CD4-positive, CD25-positive, alpha-beta regulatory T cell (primary cell): ENCODE results near the gene CHRD. TPM values are rescaled to one million over a fixed set of nuclear protein-coding genes. Genes with fewer than 3 reads are reported as not detected.

Experiments used
- ATAC-seq, 2 donors: fragments of 150-1000 bp; cut with Tn5 transposase; one replicate each; pipeline ENCODE4 v1.10.0; 2021; ENCODE audit warnings: low read depth in 2 of 2, moderate number of reproducible peaks in 2 of 2, moderate library complexity in 1 of 2
- DNase-seq, 3 donors: peaks; one replicate each; pipeline versions ENCODE4 v3.0.0 to v3.0.0-alpha.2; 2012 to 2022; ENCODE audit warnings: mixed read lengths in 1 of 3
- H3K27ac ChIP-seq: one replicate; pipeline ENCODE4 v1.7.0; 2013; ENCODE audit warnings: mild to moderate bottlenecking, low read length; ENCODE audit not compliant: insufficient read depth, poor library complexity, severe bottlenecking
- H3K27me3 ChIP-seq: one replicate; pipeline ENCODE4 v1.7.0; 2013; ENCODE audit warnings: low read length; ENCODE audit not compliant: control insufficient read depth, insufficient read depth
- H3K36me3 ChIP-seq: one replicate; pipeline ENCODE4 v1.7.0; 2013; ENCODE audit warnings: mild to moderate bottlenecking, low read length, moderate library complexity; ENCODE audit not compliant: control insufficient read depth, insufficient read depth
- H3K4me1 ChIP-seq: 2 replicates; pipeline ENCODE4 v1.7.0; 2013; ENCODE audit warnings: mild to moderate bottlenecking, low read length; ENCODE audit not compliant: insufficient read depth, control insufficient read depth, poor library complexity, severe bottlenecking
- H3K4me3 ChIP-seq: one replicate; pipeline ENCODE4 v1.7.0; 2013; ENCODE audit warnings: low read depth, mild to moderate bottlenecking, low read length, moderate library complexity
- H3K9me3 ChIP-seq, 2 experiments: 1 replicate in 1 of 2; 2 replicates in 1 of 2; pipeline ENCODE4 v1.7.0; 2013; ENCODE audit warnings: low read length in 2 of 2, mild to moderate bottlenecking in 1 of 2, moderate library complexity in 1 of 2; ENCODE audit not compliant: control insufficient read depth in 2 of 2
- H3K27ac Mint-ChIP-seq, 3 donors: one replicate each; pipeline ENCODE4 v1.8.0; 2020 to 2022; ENCODE audit warnings: mild to moderate bottlenecking in 3 of 3, mixed read lengths in 3 of 3, moderate library complexity in 2 of 3
- H3K27me3 Mint-ChIP-seq: one replicate; pipeline ENCODE4 v1.8.0; 2022; ENCODE audit warnings: mild to moderate bottlenecking, mixed read lengths
- H3K36me3 Mint-ChIP-seq: one replicate; pipeline ENCODE4 v1.8.0; 2020; ENCODE audit warnings: mixed read lengths
- H3K4me1 Mint-ChIP-seq, 4 donors: one replicate each; pipeline ENCODE4 v1.8.0; 2020 to 2022; ENCODE audit warnings: mixed read lengths in 4 of 4, mild to moderate bottlenecking in 1 of 4
- H3K4me3 Mint-ChIP-seq, 4 donors: one replicate each; pipeline ENCODE4 v1.8.0; 2020 to 2022; ENCODE audit warnings: mild to moderate bottlenecking in 4 of 4, mixed read lengths in 4 of 4, moderate library complexity in 3 of 4
- H3K9me3 Mint-ChIP-seq, 7 donors: one replicate each; pipeline ENCODE4 v1.8.0; 2020 to 2022; ENCODE audit warnings: mixed read lengths in 7 of 7, mild to moderate bottlenecking in 3 of 7, moderate library complexity in 2 of 7
- polyA plus RNA-seq, 4 donors: library from polyadenylated mRNA; unstranded; fragments of 300-500 nt; fragmentation: Illumina TruSeq; gene quantifications; one replicate each; pipeline ENCODE4 v1.2.3, GENCODE V29; 2021
- total RNA-seq: library from RNA; stranded (reverse); gene quantifications from one replicate; pipeline ENCODE4 v1.2.3, GENCODE V29; 2022

The CHRD gene
- total and polyA plus RNA-seq, 5 donors from 2014 or later: not detected

GRCh38 chr3:184341925-184342324 lies 37.9 kb upstream of the CHRD start:
- peak overlapping the region in 1 of 4 donors; percentile 67 for H3K4me3 Mint-ChIP-seq
- H3K4me3 ChIP-seq: no peak overlapping the region
- no peak for ATAC-seq
- no peaks in the 10 kb centered on the region for H3K27me3 Mint-ChIP-seq
- peaks cover 13% of the 10 kb centered on the region for H3K4me1 ChIP-seq
- H3K36me3 Mint-ChIP-seq: peaks cover 24% of the 10 kb centered on the region
- no peaks in the 10 kb centered on the region for H3K36me3 ChIP-seq
- H3K27me3 ChIP-seq: no peaks in the 10 kb centered on the region
- no peaks in the 10 kb centered on the region for H3K9me3 ChIP-seq
- H3K27ac Mint-ChIP-seq: peak overlapping the region in 1 of 3 donors; percentile 50
- H3K27ac ChIP-seq: no peak overlapping the region
- no peak for DNase-seq
- H3K4me1 Mint-ChIP-seq: peaks cover 0 to 23% (median 15%) of the 10 kb centered on the region in 4 donors
- H3K9me3 Mint-ChIP-seq: no peaks in the 10 kb centered on the region

GRCh38 chr3:184343200-184343876 lies 36.5 kb upstream of the CHRD start:
- H3K36me3 ChIP-seq: no peaks in the 10 kb centered on the region
- H3K9me3 Mint-ChIP-seq: no peaks in the 10 kb centered on the region
- H3K27ac ChIP-seq: no peak overlapping the region
- peaks cover 4% of the 10 kb centered on the region for H3K4me1 ChIP-seq
- no peak overlapping the region for H3K4me3 Mint-ChIP-seq
- DNase-seq (no peak), ATAC-seq (no peak)
- H3K9me3 ChIP-seq: no peaks in the 10 kb centered on the region
- H3K36me3 Mint-ChIP-seq: peaks cover 17% of the 10 kb centered on the region
- H3K27ac Mint-ChIP-seq: no peak overlapping the region
- peaks cover 0 to 10% (median 5%) of the 10 kb centered on the region in 4 donors for H3K4me1 Mint-ChIP-seq
- no peaks in the 10 kb centered on the region for H3K27me3 Mint-ChIP-seq
- H3K27me3 ChIP-seq: no peaks in the 10 kb centered on the region
- H3K4me3 ChIP-seq: no peak overlapping the region

DNA sequence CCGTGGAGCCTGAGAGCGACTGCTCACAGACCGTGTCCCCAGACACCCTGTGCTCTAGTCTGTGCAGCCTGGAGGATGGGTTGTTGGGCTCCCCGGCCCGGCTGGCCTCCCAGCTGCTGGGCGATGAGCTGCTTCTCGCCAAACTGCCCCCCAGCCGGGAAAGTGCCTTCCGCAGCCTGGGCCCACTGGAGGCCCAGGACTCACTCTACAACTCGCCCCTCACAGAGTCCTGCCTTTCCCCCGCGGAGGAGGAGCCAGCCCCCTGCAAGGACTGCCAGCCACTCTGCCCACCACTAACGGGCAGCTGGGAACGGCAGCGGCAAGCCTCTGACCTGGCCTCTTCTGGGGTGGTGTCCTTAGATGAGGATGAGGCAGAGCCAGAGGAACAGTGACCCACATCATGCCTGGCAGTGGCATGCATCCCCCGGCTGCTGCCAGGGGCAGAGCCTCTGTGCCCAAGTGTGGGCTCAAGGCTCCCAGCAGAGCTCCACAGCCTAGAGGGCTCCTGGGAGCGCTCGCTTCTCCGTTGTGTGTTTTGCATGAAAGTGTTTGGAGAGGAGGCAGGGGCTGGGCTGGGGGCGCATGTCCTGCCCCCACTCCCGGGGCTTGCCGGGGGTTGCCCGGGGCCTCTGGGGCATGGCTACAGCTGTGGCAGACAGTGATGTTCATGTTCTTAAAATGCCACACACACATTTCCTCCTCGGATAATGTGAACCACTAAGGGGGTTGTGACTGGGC lies 35.1 kb upstream of the CHRD start:
- Mint-ChIP-seq H3K4me3 (no peak overlapping the region), H3K36me3 (peaks cover 17% of the 10 kb centered on the region), H3K27ac (no peak overlapping the region), H3K27me3 (no peaks in the 10 kb centered on the region), H3K9me3 (no peaks in the 10 kb centered on the region), H3K4me1 (peaks cover 0 to 5% (median 2%) of the 10 kb centered on the region in 4 donors)
- no peak for DNase-seq
- Histone ChIP-seq H3K9me3 (no peaks in the 10 kb centered on the region), H3K4me3 (no peak overlapping the region), H3K27ac (no peak overlapping the region), H3K4me1 (no peaks in the 10 kb centered on the region), H3K27me3 (no peaks in the 10 kb centered on the region), H3K36me3 (no peaks in the 10 kb centered on the region)
- ATAC-seq: no peak

- Mint-ChIP-seq H3K27me3 (no peaks in the 10 kb centered on the region), H3K4me3 (no peak overlapping the region), H3K27ac (peak overlapping the region in 1 of 3 donors; percentile 78), H3K4me1 (peaks cover 0 to 5% (median 2%) of the 10 kb centered on the region in 4 donors), H3K36me3 (peaks cover 16% of the 10 kb centered on the region), H3K9me3 (no peaks in the 10 kb centered on the region)
- Histone ChIP-seq H3K27ac (no peak overlapping the region), H3K36me3 (no peaks in the 10 kb centered on the region), H3K9me3 (no peaks in the 10 kb centered on the region), H3K4me3 (no peak overlapping the region), H3K27me3 (no peaks in the 10 kb centered on the region), H3K4me1 (no peaks in the 10 kb centered on the region)
- ATAC-seq: no peak
- peak in 1 of 3 donors; percentile 25 for DNase-seq
These were observed 34.3 kb upstream of the CHRD start for GRCh38 chr3:184345317-184346144.

DNA sequence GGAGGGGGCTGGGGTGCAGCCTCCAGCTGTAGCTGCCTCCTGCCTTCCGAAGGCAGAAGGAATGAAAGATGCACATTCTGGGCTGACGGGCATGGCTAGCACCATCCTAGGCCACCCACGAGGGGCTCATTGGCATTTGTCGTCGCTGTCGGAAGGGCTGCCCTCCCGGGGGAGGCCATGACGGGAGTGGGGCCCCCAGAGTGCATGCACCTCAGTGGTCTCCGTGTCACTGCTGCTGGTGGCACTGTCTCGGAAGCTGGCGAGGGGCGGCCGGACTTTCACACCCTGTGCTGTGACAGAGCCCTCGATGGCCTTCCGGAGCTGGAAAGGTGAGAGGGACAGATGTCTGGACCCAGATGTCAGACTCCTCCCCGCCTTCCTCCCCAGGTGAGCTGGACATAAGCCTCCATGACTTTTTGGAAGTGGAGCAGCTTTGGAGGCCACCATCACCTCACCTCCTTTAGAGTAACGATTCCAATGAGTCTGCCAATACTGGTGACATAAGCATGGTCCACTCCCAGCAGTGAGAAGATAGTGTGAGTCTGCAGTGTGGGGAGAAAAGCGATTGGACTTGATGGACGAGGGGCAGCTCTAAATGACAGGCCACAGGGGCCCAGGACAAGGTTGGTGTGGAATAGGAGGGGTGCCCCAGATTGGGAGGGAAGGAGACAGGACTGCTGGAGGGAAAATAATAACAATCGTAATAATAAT lies 33.2 kb upstream of the CHRD start:
- H3K27ac Mint-ChIP-seq: no peak overlapping the region

GRCh38 chr3:184347321-184348056 lies 32.4 kb upstream of the CHRD start:
- peaks cover 10% of the 10 kb centered on the region for H3K36me3 Mint-ChIP-seq
- DNase-seq (no peak), ATAC-seq (no peak)
- no peaks in the 10 kb centered on the region for H3K36me3 ChIP-seq
- no peaks in the 10 kb centered on the region for H3K27me3 ChIP-seq
- H3K4me1 Mint-ChIP-seq: no peaks in the 10 kb centered on the region
- no peak overlapping the region for H3K4me3 ChIP-seq
- H3K27ac ChIP-seq: no peak overlapping the region
- H3K27me3 Mint-ChIP-seq: no peaks in the 10 kb centered on the region
- H3K27ac Mint-ChIP-seq: peak overlapping the region in 1 of 3 donors; percentile 56
- H3K9me3 Mint-ChIP-seq: no peaks in the 10 kb centered on the region
- H3K9me3 ChIP-seq: no peaks in the 10 kb centered on the region
- H3K4me1 ChIP-seq: no peaks in the 10 kb centered on the region
- no peak overlapping the region for H3K4me3 Mint-ChIP-seq

More for the DNA sequence above, 33.2 kb upstream of the CHRD start:
- peaks cover 11% of the 10 kb centered on the region for H3K36me3 Mint-ChIP-seq
- Histone ChIP-seq H3K27me3 (no peaks in the 10 kb centered on the region), H3K9me3 (no peaks in the 10 kb centered on the region), H3K4me3 (no peak overlapping the region), H3K36me3 (no peaks in the 10 kb centered on the region), H3K4me1 (no peaks in the 10 kb centered on the region), H3K27ac (no peak overlapping the region)
- no peaks in the 10 kb centered on the region for H3K27me3 Mint-ChIP-seq
- no peak overlapping the region for H3K4me3 Mint-ChIP-seq
- DNase-seq (no peak), ATAC-seq (no peak)
- no peaks in the 10 kb centered on the region for H3K9me3 Mint-ChIP-seq
- no peaks in the 10 kb centered on the region for H3K4me1 Mint-ChIP-seq

GRCh38 chr3:184348057-184348382 lies 31.8 kb upstream of the CHRD start:
- ATAC-seq (no peak), DNase-seq (no peak)
- peaks cover 7% of the 10 kb centered on the region for H3K36me3 Mint-ChIP-seq
- no peaks in the 10 kb centered on the region for H3K27me3 Mint-ChIP-seq
- no peaks in the 10 kb centered on the region for H3K9me3 Mint-ChIP-seq
- Histone ChIP-seq H3K27ac (no peak overlapping the region), H3K36me3 (no peaks in the 10 kb centered on the region), H3K27me3 (no peaks in the 10 kb centered on the region), H3K9me3 (no peaks in the 10 kb centered on the region), H3K4me3 (no peak overlapping the region), H3K4me1 (no peaks in the 10 kb centered on the region)
- no peak overlapping the region for H3K27ac Mint-ChIP-seq
- H3K4me3 Mint-ChIP-seq: no peak overlapping the region
- no peaks in the 10 kb centered on the region for H3K4me1 Mint-ChIP-seq
